ENCODE measurements around the gene OAS3. TPM values are rescaled to one million over a fixed set of nuclear protein-coding genes. Genes with fewer than 3 reads are reported as not detected.

Gene OAS3
- total and polyA plus RNA-seq, 9 of the 15 experiments (the other 6 are each of a cell fraction or from before 2014, with no cell fraction given): 0.21 to 2.0 (median 0.83) TPM

- CTCF ChIA-PET (ENCODE audit: low intra/inter-chr PET ratio): no interaction called here
- FAIRE-seq: no peak
Measured at GRCh38 chr12:112904571-112904970, 33.7 kb upstream of the OAS3 start.

More at GRCh38 chr12:112904571-112904970, 33.7 kb upstream of the OAS3 start:
- Histone ChIP-seq H3K4me3 (no peak overlapping the region), H3K27ac (ENCODE audit: extremely low read depth, low read depth, low read length) (no peak overlapping the region), H3K4me2 (ENCODE audit: insufficient read depth, low read length) (no peak overlapping the region), H2AFZ (ENCODE audit: low read depth, low read length) (no peak overlapping the region), H3K9me3 (replicated peaks; ENCODE audit: control insufficient read depth, insufficient read depth, low read depth, low read length) (no peaks in the 10 kb centered on the region), H3K4me1 (replicated peaks in 1 of 2; ENCODE audit: control insufficient read depth in 2 of 2, insufficient read depth in 2 of 2, low read length in 2 of 2) (no peaks in the 10 kb centered on the region), H3K9ac (ENCODE audit: insufficient read depth in 1 of 2, low read depth in 2 of 2, low read length in 2 of 2) (no peak overlapping the region), H3K79me2 (ENCODE audit: control insufficient read depth, insufficient read depth, low read length) (no peaks in the 10 kb centered on the region), H4K20me1 (replicated peaks; ENCODE audit: control insufficient read depth, insufficient read depth, low read length) (no peaks in the 10 kb centered on the region), H3K36me3 (ENCODE audit: control insufficient read depth, insufficient read depth, low read length) (no peaks in the 10 kb centered on the region), H3K9me1 (ENCODE audit: control insufficient read depth, insufficient read depth, low read length) (no peaks in the 10 kb centered on the region), H3K27me3 (ENCODE audit: control insufficient read depth in 2 of 2, insufficient read depth in 2 of 2, low read length in 2 of 2) (peaks cover 0 to 4% of the 10 kb centered on the region in 2 experiments; a peak in 2 of 5 replicates)
- DNase-seq (ENCODE audit: extremely low read depth in 1 of 4, low spot score in 3 of 4) (no peak), ATAC-seq (no peak)
- POLR2A ChIA-PET: no interaction called here
- TF ChIP-seq PHF20 (IDR thresholded peaks at IDR 0.05; ENCODE audit: partially characterized antibody) (no peak), JUN (IDR thresholded peaks at IDR 0.05; ENCODE audit: borderline replicate concordance, low read depth, low read length) (no peak), JUN (CRISPR knock-in tag; IDR thresholded peaks at IDR 0.05; ENCODE audit: borderline replicate concordance) (no peak), GABPB1 (CRISPR knock-in tag; IDR thresholded peaks at IDR 0.05) (no peak), KLF13 (tag; IDR thresholded peaks at IDR 0.05; ENCODE audit: borderline replicate concordance, low read depth) (no peak), CEBPZ (IDR thresholded peaks at IDR 0.05; ENCODE audit: borderline replicate concordance, low read depth, low read length) (no peak), TEAD2 (tag; IDR thresholded peaks at IDR 0.05) (no peak), PATZ1 (CRISPR knock-in tag; IDR thresholded peaks at IDR 0.05; ENCODE audit: borderline replicate concordance) (no peak)
- in situ Hi-C loops (cut with MboI) (no loop called here), intact Hi-C loops (cut with micrococcal nuclease) (no loop called here)
- no TSS peak for BruUV-seq (replicated peaks)
